ENCODE results near the gene PNCK. TPM values are rescaled to one million over a fixed set of nuclear protein-coding genes. Genes with fewer than 3 reads are reported as not detected.
"Not testable (repeated sequence)": the region's sequence is repeated elsewhere in the genome, so short reads cannot be mapped to it uniquely, and the experiment has no call there.

PNCK gene
- total RNA-seq, 2 donors from 2014 or later, result not detected

DNA sequence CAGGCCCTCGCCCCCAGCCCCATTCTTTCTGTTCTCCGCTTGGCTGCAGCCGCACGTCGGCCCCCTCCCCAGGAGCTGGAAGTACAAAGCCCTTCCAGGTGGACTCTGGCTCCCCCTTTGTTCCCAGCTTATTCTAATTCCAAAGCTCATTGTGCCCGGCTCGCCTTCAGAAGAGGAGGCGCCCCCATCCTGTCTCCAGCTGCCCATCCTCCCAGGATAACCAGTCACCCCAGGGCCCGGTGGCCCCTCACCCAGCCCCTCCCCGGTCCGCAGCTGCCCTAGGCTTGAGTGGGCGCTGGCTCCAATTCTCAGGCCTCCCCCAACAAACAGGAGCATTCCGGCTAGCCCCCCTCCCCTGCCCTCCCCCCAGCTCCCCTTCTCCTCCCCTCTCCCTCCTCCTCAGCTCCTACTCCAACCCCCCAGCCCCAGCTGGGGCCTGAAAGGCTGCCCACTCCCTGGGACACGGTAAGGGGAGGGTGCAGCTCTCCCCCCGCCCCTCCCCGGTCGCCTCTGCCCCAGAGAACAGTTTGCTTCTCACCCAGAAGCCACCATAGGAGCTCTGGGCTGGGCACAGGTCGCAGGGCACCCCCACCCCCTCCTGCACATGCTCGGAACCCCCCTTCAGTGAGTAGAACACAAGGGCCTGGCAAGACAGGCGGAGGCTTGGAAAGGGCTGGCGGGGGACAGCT lies 11.0 kb upstream of the PNCK start:
- intact Hi-C loops (cut with DNase I), result no loop called here
- DNase-seq, result no peak
- TF ChIP-seq POLR2A (IDR thresholded peaks at IDR 0.05), result no peak
- TF ChIP-seq, protein P1, sequence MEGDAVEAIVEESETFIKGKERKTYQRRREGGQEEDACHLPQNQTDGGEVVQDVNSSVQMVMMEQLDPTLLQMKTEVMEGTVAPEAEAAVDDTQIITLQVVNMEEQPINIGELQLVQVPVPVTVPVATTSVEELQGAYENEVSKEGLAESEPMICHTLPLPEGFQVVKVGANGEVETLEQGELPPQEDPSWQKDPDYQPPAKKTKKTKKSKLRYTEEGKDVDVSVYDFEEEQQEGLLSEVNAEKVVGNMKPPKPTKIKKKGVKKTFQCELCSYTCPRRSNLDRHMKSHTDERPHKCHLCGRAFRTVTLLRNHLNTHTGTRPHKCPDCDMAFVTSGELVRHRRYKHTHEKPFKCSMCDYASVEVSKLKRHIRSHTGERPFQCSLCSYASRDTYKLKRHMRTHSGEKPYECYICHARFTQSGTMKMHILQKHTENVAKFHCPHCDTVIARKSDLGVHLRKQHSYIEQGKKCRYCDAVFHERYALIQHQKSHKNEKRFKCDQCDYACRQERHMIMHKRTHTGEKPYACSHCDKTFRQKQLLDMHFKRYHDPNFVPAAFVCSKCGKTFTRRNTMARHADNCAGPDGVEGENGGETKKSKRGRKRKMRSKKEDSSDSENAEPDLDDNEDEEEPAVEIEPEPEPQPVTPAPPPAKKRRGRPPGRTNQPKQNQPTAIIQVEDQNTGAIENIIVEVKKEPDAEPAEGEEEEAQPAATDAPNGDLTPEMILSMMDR (IDR thresholded peaks at IDR 0.05), result no peak

DNA sequence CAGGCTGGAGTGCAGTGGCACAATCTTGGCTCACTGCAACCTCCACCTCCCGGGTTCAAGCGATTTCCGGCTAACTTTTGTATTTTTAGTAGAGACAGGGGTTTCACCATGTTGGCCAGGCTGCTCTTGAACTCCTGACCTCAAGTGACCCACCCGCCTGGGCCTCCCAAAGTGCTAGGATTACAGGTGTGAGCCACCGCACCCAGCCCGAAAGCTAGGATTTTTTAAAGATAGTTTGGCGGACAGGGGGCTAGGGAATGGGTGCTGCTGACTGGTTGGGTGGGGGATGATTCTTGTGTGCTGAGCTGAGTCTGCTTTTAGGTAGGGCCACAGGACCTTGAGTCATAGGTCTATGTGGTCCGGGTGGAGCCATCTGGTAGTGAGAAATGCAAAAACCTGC lies 9.9 kb upstream of the PNCK start:
- H3K27ac ChIP-seq; H3K9me3 ChIP-seq; H3K27me3 ChIP-seq; DNase-seq; ATAC-seq; H3K4me3 ChIP-seq; intact Hi-C loops (cut with DNase I); H3K4me1 ChIP-seq; H3K36me3 ChIP-seq (replicated peaks in 1 of 2; ENCODE audit: insufficient read depth in 1 of 2, low read depth in 2 of 2): not testable (repeated sequence)
- WGBS, 2 donors, result 95 to 100% methylated on average over 7 to 8 of the region's 8 CpGs

More for the DNA sequence above, 11.0 kb upstream of the PNCK start:
- no peaks in the 10 kb centered on the region for H3K36me3 ChIP-seq (replicated peaks in 1 of 2; ENCODE audit: insufficient read depth in 1 of 2, low read depth in 2 of 2)
- H3K27ac ChIP-seq, result no peak overlapping the region
- H3K4me3 ChIP-seq, result no peak overlapping the region
- peaks cover 4% of the 10 kb centered on the region for H3K4me1 ChIP-seq
- H3K9me3 ChIP-seq, result no peaks in the 10 kb centered on the region
- ATAC-seq, result no peak
- H3K27me3 ChIP-seq, result no peaks in the 10 kb centered on the region
- WGBS, 2 donors, result 37 to 58% methylated on average over 5 to 9 of the region's 21 CpGs

DNA sequence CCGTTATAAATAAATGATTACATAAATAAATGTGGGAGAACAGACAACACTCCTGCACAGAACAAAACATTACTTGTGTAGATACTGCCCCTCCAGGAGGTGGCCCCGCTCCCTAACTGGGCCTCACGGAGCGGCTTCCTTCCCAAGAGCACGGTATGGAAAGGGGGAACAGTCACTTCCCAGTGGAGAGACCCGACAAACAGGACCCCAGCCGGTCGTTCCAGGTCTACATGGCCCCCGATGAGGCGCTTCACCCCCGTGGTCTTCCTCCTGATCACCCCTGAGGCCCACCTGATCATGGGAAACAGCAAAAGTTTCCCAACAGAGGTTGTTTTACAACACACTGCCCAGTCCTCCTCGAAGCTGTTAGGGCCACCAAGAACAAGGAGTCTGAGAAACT lies 7.6 kb upstream of the PNCK start:
- Histone ChIP-seq H3K4me3 (no peak overlapping the region), H3K4me1 (no peaks in the 10 kb centered on the region), H3K9me3 (no peaks in the 10 kb centered on the region), H3K27ac (no peak overlapping the region), H3K36me3 (replicated peaks in 1 of 2; ENCODE audit: insufficient read depth in 1 of 2, low read depth in 2 of 2) (no peaks in the 10 kb centered on the region), H3K27me3 (no peaks in the 10 kb centered on the region)
- intact Hi-C loops (cut with DNase I), result no loop called here
- WGBS, 2 donors, result 60 to 70% methylated on average over 6 to 7 of the region's 12 CpGs
- TF ChIP-seq, protein P1 (IDR thresholded peaks at IDR 0.05), result no peak
- no peak for TF ChIP-seq POLR2A (IDR thresholded peaks at IDR 0.05)
- no peak for ATAC-seq
- DNase-seq, result no peak

DNA sequence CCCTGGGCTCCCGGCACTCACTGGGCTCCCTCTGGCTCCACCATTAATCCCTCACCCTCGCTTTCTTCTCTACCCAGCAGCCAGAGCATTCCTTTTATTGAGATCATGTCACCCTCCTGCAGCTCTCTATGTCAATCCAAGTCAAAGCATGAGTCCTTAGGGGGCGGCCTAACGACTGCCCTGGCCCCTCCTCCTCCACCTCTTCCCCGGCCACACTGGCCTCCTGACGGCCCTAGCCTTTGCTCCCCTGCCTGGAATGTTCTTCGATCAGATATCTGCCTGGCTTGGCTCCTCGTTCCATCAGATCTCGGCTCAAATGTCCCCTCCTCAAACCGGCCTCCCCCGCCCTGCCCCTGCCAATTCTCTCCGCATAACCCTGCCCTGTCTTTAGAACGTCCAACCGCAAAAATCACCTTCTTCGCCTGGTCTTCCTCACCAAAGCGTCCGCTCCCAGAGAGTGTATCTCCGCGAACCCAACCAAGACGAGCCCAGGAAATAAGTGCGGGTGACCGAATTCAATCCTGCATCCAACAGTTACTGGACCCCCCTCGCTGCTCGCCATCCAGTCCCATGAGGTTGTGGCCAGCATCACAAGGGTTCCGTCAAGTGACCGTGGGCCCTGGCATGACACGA lies 722 bp upstream of the PNCK start:
- DNase-seq (no peak), ATAC-seq (no peak)
- Histone ChIP-seq H3K27me3 (no peaks in the 10 kb centered on the region), H3K4me3 (no peak overlapping the region), H3K4me1 (no peaks in the 10 kb centered on the region), H3K27ac (no peak overlapping the region), H3K9me3 (no peaks in the 10 kb centered on the region), H3K36me3 (replicated peaks in 1 of 2; ENCODE audit: insufficient read depth in 1 of 2, low read depth in 2 of 2) (no peaks in the 10 kb centered on the region)
- 75 to 78% methylated on average over 15 to 24 of the region's 27 CpGs for WGBS, 2 donors
- intact Hi-C loops (cut with DNase I), result no loop called here
- TF ChIP-seq, protein P1 (IDR thresholded peaks at IDR 0.05), result no peak
- TF ChIP-seq POLR2A (IDR thresholded peaks at IDR 0.05), result no peak

DNA sequence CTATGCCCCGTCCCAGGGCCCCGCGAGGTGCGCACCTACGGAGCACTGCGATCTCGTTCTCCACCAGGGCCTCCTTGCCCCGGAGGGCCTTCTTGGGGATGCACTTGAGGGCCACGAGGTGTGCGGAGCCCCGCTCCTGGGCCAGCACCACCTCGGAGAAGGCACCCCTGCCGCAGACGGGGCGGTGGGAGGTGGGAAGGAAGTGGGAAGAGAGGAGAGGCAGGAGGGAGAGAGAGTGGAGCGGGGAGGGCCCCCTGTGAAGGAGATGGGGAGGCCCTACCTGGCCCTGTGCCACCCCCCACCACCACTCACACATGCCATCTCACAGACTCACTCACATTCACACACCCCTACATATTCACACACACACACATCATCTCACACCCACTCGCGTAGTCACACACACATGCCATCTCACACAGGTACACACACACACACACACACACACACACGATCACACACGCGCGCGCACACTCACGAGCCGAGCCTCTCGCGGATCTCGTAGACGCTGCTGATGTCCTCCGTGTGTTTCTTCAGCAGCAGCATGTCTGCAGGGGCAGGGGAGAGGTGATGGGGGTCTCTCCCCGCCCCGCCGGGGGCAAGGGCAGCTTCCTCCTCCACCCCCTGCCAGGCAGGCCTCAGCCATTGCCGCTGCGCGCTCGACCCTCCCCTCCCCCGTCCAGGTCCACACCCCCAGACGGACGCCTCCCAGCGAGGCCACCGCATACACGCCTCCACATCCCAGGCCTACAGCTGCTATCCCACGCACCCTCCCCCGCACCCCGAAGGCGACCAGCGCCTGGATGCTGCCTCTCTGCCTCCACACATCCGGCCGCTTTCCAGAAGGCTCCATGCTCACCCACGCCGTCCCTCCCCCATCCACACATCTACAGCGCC lies 834 bp downstream of the PNCK start:
- Histone ChIP-seq H3K4me1 (no peaks in the 10 kb centered on the region), H3K27ac (no peak overlapping the region), H3K9me3 (no peaks in the 10 kb centered on the region), H3K4me3 (no peak overlapping the region), H3K36me3 (replicated peaks in 1 of 2; ENCODE audit: insufficient read depth in 1 of 2, low read depth in 2 of 2) (no peaks in the 10 kb centered on the region), H3K27me3 (no peaks in the 10 kb centered on the region)
- no peak for ATAC-seq
- no peak for TF ChIP-seq POLR2A (IDR thresholded peaks at IDR 0.05)
- TF ChIP-seq, protein P1 (IDR thresholded peaks at IDR 0.05), result no peak
- intact Hi-C loops (cut with DNase I), result no loop called here
- DNase-seq, result no peak
- 42 to 78% methylated on average over 6 to 29 of the region's 53 CpGs for WGBS, 2 donors

Measured in body of pancreas (tissue), 4 donors.